DMS153 (cell line): Measurements from ENCODE around the gene TRIM66.

Experiments
- DNase-seq: peaks from one replicate; lab custom pipeline; 2025; lab: John Stamatoyannopoulos, UW

Gene TRIM66

DNA sequence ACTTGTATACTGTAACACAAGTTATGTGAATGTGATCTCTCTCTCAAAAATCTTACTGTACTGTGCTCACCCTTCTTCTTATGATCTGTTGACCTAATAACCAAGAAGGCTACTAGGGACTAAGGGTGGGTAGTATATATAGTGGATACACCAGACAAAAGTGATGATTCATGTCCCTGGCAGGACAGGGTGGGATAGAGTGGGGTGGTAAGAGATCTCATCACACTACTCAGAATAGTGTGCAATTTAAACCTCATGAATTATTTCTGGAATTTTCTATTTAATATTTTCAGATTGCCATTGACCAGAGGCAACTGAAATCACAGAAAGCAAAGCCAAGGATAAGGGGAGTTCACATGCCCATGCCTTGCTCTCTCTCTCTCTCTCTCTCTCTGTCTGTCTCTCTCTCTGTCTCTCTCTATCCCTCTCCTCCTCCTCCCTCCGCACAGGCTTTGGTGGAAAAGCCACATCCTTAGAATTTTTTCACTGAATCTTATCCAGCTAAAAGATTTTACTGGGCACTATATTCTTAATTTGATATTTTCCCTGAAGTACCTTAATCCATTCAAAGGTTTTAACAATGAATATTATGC lies 76.4 kb downstream of the TRIM66 start:
- DNase-seq: no peak

- DNase-seq: no peak
Measured at GRCh38 chr11:8604078-8604723, 78.3 kb downstream of the TRIM66 start.

- DNase-seq: no peak
Measured at GRCh38 chr11:8603696-8604077, 78.8 kb downstream of the TRIM66 start.

DNA sequence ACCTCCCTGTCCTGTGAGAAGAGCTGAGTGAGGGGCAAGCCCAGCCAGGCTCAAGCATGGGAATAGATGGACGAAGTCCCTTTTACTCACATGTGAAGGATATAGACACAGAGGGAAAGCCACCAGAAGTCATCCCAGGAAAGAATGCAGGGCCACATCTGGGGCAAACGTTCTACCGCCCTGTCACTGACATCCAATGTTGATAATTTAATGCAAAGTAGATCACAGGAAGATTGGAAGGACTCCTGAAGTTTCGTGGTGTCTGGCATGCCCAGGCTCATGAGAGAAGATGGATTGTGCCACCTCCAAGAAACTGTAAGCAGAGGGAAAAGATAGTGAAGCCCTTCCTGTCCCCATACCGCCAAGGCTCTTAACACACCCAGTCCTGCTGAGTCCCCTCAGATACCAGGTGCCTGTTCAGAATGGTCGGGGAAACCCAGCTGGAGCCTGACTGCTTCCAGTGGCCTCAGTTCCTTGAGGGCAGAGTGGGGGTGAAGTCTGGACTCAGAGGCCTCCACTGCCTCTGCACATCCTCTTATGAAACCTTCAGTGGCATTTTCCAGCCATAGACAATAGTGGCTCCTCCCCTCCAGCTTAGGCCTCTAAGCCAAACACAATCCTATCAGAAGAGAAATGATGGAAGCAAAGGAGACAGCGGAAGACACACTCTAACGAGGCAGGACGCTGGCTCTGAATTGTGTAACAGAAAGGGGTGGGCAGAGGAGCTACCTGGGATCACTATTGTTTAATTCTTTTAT lies 80.9 kb downstream of the TRIM66 start:
- no peak for DNase-seq

GRCh38 chr11:8598506-8598905 lies 84.0 kb downstream of the TRIM66 start:
- no peak for DNase-seq

DNA sequence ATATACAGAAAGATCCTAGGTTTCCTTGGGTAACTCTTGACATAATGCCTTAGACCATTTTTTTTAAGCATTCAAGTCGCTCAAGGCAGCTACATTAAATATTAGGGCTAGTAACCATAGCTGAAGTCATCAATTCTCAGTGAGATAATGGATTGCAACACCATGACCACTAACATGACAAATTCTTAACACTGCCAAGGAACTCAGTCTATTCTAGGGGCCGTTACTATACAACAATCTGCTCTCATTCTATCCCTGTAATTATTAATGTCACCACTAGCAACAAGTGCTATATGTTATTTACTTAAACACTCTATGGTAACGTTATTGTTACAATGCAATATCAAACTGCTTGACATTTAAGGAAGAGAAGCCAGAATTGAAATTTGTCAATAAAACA lies 85.3 kb downstream of the TRIM66 start:
- DNase-seq: peak; percentile 45

DNA sequence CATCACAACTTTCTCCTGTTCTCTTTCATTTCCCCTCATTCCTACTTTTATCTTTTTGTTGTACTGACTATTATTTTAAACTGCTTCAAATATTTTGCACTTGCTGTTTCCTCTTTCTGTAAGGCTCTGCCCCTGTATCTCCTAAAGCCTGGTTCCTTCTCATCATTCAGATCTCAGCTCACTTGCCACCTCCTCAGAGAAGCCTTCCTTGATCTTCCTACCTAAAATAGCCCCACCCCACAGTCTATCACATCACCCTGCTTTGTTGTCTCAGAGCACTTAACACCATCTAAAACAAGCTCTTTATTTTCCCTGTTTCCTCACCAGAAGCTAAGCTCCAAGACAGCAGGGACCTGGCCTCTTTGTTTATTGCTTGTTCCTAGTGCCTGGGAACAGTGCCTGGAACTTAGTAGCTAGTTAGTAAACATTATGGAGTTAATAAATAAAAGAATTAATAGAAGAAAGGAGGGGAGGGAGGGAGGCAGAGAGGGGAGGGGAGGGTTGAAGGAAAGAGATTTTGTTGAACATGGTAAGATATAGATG lies 85.9 kb downstream of the TRIM66 start:
- DNase-seq: no peak

DNA sequence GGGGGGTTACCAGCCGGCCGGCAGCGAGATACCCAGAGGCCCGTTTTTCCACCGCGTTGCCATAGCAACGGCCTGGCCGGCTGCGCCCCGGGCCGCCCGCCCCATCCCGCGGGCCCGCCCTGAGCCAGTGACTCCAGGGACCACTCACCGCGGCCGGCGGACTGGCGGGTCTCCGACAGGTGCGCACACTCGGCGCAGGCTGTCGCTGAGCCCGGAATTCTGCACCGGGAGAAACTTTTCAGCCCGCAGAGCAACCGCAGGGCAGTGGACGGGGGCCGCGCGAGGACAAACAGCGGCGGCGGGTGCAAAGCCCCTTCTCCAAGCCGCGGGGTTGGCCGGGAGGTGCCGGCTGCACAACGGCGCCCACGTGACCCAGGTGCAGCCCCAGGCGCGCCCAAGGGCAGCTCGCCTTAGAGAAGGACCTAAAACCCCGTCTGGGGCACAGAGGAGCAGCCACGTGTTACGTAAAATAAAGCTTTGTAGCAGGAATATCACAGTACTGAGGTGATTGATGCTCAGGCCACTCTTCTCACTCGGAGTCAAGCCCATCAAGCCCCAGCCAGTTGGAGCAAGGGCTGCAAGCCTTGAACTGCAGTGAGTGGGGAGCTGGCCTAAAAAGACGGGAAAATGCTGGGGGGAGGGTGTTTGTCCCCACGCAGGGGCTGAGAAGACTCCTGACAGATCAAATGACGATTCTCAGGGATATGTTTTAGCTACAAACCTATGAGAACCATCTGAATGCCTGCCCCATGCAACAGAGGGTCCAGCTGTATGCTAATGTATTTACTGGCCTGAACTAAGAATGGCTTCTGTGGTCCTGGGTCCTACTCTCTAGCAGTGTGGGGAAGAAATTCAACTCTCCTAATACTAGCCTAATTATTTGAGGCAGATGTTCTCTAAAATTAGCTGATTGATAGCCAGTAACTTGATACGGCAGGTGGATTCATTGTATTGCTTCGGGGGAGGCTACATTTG lies 88.2 kb downstream of the TRIM66 start, which contains the start of gene STK33:
Gene STK33 (minus strand): TSS at position 294 of the 975 bp plus-strand sequence. CDS start 119,323 bp downstream, outside the sequence.
- peak; percentile 65 for DNase-seq

GRCh38 chr11:8593455-8593854 lies 89.0 kb downstream of the TRIM66 start:
- no peak for DNase-seq

DNA sequence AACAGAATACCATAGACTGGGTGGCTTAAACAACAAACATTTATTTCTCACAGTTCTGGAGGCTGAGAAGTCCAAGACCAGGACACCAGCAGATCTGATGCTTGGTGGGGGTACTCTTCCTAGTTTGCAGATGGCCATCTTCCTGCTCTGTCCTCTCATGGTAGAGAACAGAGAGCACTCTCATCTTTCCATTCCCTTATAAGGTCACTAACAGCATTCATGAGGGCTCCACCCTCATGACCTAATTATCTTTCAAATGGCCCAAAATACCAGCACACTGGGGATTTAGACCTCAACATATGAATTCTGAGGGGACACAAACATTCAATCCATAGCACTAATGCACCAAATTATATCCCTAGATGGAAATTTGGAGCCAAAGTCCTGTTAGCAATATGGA lies 94.5 kb downstream of the TRIM66 start:
- no peak for DNase-seq

DNA sequence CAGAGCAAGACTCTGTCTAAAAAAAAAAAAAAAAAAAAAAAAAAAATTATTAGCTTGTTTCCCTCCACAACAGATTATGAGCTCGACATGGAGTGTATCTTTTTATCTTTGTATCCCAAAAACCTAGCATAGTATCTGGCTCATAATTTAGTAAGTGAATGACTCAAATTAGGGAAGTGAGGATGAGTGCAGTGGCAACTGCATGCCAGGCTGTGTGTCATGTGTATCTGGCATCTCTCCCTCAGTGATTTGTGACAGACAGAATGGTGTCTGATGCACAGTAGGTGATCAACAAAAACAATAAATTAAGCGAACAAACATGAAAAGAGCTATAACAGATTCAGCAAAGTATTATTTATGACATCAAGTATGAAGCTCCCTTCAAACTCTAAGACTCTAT lies 95.7 kb downstream of the TRIM66 start:
- DNase-seq: no peak

DNA sequence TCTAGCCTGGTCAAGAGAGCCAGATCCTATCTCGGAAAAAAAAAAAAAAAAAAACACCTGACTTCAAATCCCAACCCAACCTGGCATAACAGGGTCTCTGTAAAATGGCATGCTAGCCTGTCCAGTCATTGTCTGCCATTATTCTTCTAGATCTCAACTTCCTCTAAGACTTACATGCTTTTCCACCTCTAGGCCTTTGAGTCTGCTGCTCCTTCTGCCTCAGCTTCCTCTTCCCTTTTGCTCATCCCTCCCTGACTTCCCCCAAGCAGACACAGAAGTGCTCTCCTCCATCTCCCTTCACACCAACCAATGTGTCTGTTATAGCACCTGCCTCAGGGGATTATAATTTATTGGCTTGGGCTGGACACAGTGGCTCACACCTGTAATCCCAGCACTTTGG lies 96.3 kb downstream of the TRIM66 start:
- DNase-seq: no peak

DNA sequence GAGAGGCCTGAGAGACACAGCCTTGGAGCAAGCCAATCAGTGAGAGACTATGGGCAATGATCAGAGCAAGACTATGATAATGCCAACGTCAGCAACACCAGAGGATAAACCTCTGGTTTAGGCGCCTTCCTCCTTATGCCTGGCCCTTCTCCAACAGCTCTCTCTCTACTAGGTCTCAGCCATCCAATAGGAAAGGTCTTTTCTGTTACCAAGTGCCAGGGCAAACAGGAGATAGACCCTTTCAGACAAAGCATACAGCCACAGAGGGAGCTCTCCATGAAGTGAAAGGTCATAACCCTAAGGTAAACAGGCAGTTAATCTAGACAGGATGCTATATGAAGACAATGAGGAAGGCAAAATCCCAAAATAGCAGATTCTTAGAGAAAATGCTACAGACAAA lies 98.0 kb downstream of the TRIM66 start:
- DNase-seq: peak; percentile 90

GRCh38 chr11:8584082-8584481 lies 98.4 kb downstream of the TRIM66 start:
- no peak for DNase-seq

DNA sequence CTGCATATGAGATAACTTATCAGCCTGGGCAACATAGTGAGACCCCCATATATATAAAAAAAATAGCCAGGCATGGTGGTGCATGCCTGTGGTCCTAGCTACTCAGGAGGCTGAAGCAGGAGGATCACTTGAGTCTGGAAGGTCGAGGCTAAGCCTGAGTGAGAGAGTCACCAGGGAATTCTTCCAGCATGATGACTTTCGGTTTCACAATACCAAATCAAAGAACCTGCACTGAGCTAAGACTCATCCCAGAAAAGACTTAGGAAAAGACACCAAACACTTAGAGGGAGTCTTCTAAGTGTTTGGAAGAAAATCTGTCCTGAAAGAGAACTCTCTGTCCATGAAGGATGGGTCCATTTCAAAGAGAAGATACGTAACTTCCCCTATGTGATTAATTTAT lies 101.2 kb downstream of the TRIM66 start:
- DNase-seq: no peak

DNA sequence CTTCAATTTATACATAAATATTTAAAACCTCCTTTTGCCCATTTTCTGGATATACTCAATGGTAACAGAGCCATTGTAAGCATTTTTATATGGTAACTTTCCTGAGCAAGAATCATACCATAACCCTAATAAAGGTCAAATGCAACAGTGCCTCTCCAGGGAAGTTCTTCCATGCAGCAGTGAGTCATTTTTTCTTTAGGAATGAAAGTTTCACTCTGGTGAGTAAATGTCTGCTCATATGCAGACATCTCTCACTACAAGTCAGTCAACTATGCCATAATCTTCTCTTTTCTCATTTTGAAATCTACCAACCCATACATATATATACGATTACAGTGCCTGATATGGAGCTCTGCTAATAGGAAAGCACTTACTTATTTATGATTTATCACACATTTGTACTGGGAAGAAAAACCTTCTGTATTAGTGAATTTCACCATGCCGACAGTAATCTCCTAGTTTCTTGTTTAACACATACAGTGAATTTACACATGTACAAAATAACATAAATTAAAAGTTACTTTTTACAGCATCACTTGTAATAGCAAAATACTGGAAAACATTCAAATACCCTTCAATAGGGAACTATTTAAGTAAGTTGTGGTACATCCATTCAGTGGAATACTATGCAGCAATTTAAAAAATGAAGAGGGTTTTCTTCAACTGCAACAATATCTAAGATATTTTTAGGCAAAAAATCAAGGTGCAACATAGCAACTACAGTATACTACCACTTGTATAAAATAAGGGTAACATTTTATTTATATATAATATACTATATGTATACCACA lies 104.5 kb downstream of the TRIM66 start:
- no peak for DNase-seq

- no peak for DNase-seq
Measured at GRCh38 chr11:8574798-8575197, 107.7 kb downstream of the TRIM66 start.

DNA sequence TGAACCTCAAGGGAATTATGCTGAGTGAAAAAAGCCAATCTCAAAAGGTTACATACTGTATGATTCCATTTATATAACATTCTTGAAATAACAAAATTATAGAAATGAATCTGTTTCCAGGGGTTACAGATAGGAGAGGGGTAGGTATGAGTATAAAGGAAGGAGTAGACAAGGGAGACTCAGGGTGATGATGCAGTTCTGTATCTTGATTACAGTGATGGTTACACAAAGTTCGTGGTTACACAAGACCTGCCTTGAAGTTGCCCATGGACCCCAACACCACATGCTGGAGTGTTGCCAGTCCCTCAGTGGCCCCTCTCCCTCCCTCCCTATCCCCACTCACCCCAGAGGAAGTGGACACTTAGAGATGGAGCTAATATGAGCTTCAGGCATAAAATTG lies 108.7 kb downstream of the TRIM66 start:
- no peak for DNase-seq

DNA sequence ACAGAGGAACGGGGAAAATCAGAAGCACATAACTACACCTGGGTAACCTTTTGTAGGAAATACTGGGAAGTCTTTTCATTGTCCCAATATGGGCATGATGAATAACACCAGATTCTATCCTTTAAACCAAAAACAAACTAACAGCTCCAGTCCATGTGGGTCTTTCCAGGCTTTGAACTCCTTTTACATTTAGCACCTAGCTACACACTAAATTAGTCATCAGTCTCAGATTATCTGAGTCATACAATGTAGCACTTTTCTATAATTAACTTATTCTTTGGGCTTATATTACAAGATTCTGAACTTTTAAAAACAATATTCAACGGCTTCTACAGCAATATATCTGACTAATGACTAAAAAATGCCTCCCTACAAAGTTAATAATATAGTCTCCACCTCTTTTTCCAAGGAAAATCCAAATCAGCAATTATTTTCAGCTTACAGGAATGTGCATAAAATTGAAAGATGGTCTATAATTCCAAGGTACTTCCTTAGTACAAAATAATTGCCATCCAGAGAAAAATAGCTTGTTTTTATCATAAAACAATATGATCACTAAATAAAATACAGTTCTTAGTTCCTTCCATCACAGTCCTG lies 114.8 kb downstream of the TRIM66 start:
- DNase-seq: no peak

GRCh38 chr11:8566613-8567210 lies 115.8 kb downstream of the TRIM66 start:
- DNase-seq: no peak
